ENCODE results near the gene SNX19. TPM values are rescaled to one million over a fixed set of nuclear protein-coding genes. Genes with fewer than 3 reads are reported as not detected.

SNX19 gene
- total and polyA plus RNA-seq, 5 donors from 2014 or later = 22.5 to 63.5 (median 28.9) TPM

GRCh38 chr11:130840679-130841078, 75.6 kb downstream of the SNX19 start:
- Histone ChIP-seq H3K9me3 (ENCODE audit: control insufficient read depth in 2 of 2, low read length in 2 of 2) (peaks cover 0 to 9% of the 10 kb centered on the region in 2 experiments), H3K4me3 (ENCODE audit: low read depth, low read length) (no peak overlapping the region), H3K27me3 (ENCODE audit: control insufficient read depth, insufficient read depth, low read length) (peaks cover 2% of the 10 kb centered on the region), H3K27ac (ENCODE audit: insufficient read depth, low read length, poor library complexity, severe bottlenecking) (no peak overlapping the region), H3K4me1 (ENCODE audit: control insufficient read depth, insufficient read depth, low read length, poor library complexity, severe bottlenecking) (no peaks in the 10 kb centered on the region), H3K36me3 (ENCODE audit: control insufficient read depth, insufficient read depth, low read length) (no peaks in the 10 kb centered on the region)
- Mint-ChIP-seq H3K36me3 (no peaks in the 10 kb centered on the region), H3K27me3 (peaks cover 29% of the 10 kb centered on the region), H3K4me3 (no peak overlapping the region), H3K4me1 (no peaks in the 10 kb centered on the region), H3K27ac (no peak overlapping the region), H3K9me3 (peaks cover 0 to 23% (median 6%) of the 10 kb centered on the region in 7 donors)
- ATAC-seq (ENCODE audit: low read depth in 2 of 2) = no peak
- no peak for DNase-seq

- ATAC-seq (ENCODE audit: low read depth in 2 of 2) (no peak), DNase-seq (no peak)
- Histone ChIP-seq H3K4me1 (ENCODE audit: control insufficient read depth, insufficient read depth, low read length, poor library complexity, severe bottlenecking) (no peaks in the 10 kb centered on the region), H3K36me3 (ENCODE audit: control insufficient read depth, insufficient read depth, low read length) (no peaks in the 10 kb centered on the region), H3K27ac (ENCODE audit: insufficient read depth, low read length, poor library complexity, severe bottlenecking) (no peak overlapping the region), H3K27me3 (ENCODE audit: control insufficient read depth, insufficient read depth, low read length) (peaks cover 2% of the 10 kb centered on the region), H3K4me3 (ENCODE audit: low read depth, low read length) (no peak overlapping the region), H3K9me3 (ENCODE audit: control insufficient read depth in 2 of 2, low read length in 2 of 2) (peaks cover 0 to 9% of the 10 kb centered on the region in 2 experiments)
- no peaks in the 10 kb centered on the region for H3K36me3 Mint-ChIP-seq
- peaks cover 28% of the 10 kb centered on the region for H3K27me3 Mint-ChIP-seq
- no peak overlapping the region for H3K4me3 Mint-ChIP-seq
- no peaks in the 10 kb centered on the region for H3K4me1 Mint-ChIP-seq
- no peak overlapping the region for H3K27ac Mint-ChIP-seq
- peaks cover 0 to 23% (median 6%) of the 10 kb centered on the region in 7 donors for H3K9me3 Mint-ChIP-seq
Observed at GRCh38 chr11:130839981-130840666, 76.2 kb downstream of the SNX19 start.

GRCh38 chr11:130837194-130837593, 79.1 kb downstream of the SNX19 start:
- Histone ChIP-seq H3K4me1 (ENCODE audit: control insufficient read depth, insufficient read depth, low read length, poor library complexity, severe bottlenecking) (no peaks in the 10 kb centered on the region), H3K27me3 (ENCODE audit: control insufficient read depth, insufficient read depth, low read length) (peaks cover 2% of the 10 kb centered on the region), H3K9me3 (ENCODE audit: control insufficient read depth in 2 of 2, low read length in 2 of 2) (peaks cover 0 to 9% of the 10 kb centered on the region in 2 experiments), H3K36me3 (ENCODE audit: control insufficient read depth, insufficient read depth, low read length) (no peaks in the 10 kb centered on the region), H3K27ac (ENCODE audit: insufficient read depth, low read length, poor library complexity, severe bottlenecking) (no peak overlapping the region), H3K4me3 (ENCODE audit: low read depth, low read length) (no peak overlapping the region)
- Mint-ChIP-seq H3K4me1 (no peaks in the 10 kb centered on the region), H3K36me3 (no peaks in the 10 kb centered on the region), H3K27me3 (peaks cover 26% of the 10 kb centered on the region), H3K4me3 (no peak overlapping the region), H3K27ac (no peak overlapping the region), H3K9me3 (peaks cover 1 to 23% (median 4%) of the 10 kb centered on the region in 7 donors)
- no peak for DNase-seq
- ATAC-seq (ENCODE audit: low read depth in 2 of 2) = no peak

GRCh38 chr11:130834886-130835285, 81.4 kb downstream of the SNX19 start:
- DNase-seq = no peak

GRCh38 chr11:130832566-130833425, 83.5 kb downstream of the SNX19 start:
- Mint-ChIP-seq H3K27me3 (peaks cover 12% of the 10 kb centered on the region), H3K27ac (no peak overlapping the region)

More at GRCh38 chr11:130834886-130835285, 81.4 kb downstream of the SNX19 start:
- peaks cover 1 to 23% (median 4%) of the 10 kb centered on the region in 7 donors for H3K9me3 Mint-ChIP-seq
- Histone ChIP-seq H3K27me3 (ENCODE audit: control insufficient read depth, insufficient read depth, low read length) (no peaks in the 10 kb centered on the region), H3K9me3 (ENCODE audit: control insufficient read depth in 2 of 2, low read length in 2 of 2) (peaks cover 0 to 9% of the 10 kb centered on the region in 2 experiments), H3K36me3 (ENCODE audit: control insufficient read depth, insufficient read depth, low read length) (no peaks in the 10 kb centered on the region), H3K4me1 (ENCODE audit: control insufficient read depth, insufficient read depth, low read length, poor library complexity, severe bottlenecking) (no peaks in the 10 kb centered on the region), H3K27ac (ENCODE audit: insufficient read depth, low read length, poor library complexity, severe bottlenecking) (no peak overlapping the region), H3K4me3 (ENCODE audit: low read depth, low read length) (no peak overlapping the region)
- ATAC-seq (ENCODE audit: low read depth in 2 of 2) = no peak
- H3K4me1 Mint-ChIP-seq = no peaks in the 10 kb centered on the region
- no peak overlapping the region for H3K4me3 Mint-ChIP-seq
- H3K27me3 Mint-ChIP-seq = peaks cover 16% of the 10 kb centered on the region
- no peak overlapping the region for H3K27ac Mint-ChIP-seq
- no peaks in the 10 kb centered on the region for H3K36me3 Mint-ChIP-seq

GRCh38 chr11:130831976-130832375, 84.3 kb downstream of the SNX19 start:
- no peaks in the 10 kb centered on the region for H3K36me3 ChIP-seq (ENCODE audit: control insufficient read depth, insufficient read depth, low read length)
- Mint-ChIP-seq H3K27me3 (peaks cover 6% of the 10 kb centered on the region), H3K4me1 (no peaks in the 10 kb centered on the region), H3K36me3 (no peaks in the 10 kb centered on the region), H3K4me3 (no peak overlapping the region), H3K27ac (peak overlapping the region in 1 of 3 donors; percentile 46), H3K9me3 (peaks cover 0 to 6% (median 4%) of the 10 kb centered on the region in 7 donors)
- no peak overlapping the region for H3K27ac ChIP-seq (ENCODE audit: insufficient read depth, low read length, poor library complexity, severe bottlenecking)
- ATAC-seq (ENCODE audit: low read depth in 2 of 2) (no peak), DNase-seq (no peak)
- H3K9me3 ChIP-seq (ENCODE audit: control insufficient read depth in 2 of 2, low read length in 2 of 2) = peaks cover 0 to 6% of the 10 kb centered on the region in 2 experiments
- no peaks in the 10 kb centered on the region for H3K27me3 ChIP-seq (ENCODE audit: control insufficient read depth, insufficient read depth, low read length)
- no peaks in the 10 kb centered on the region for H3K4me1 ChIP-seq (ENCODE audit: control insufficient read depth, insufficient read depth, low read length, poor library complexity, severe bottlenecking)
- H3K4me3 ChIP-seq (ENCODE audit: low read depth, low read length) = no peak overlapping the region

More at GRCh38 chr11:130832566-130833425, 83.5 kb downstream of the SNX19 start:
- Mint-ChIP-seq H3K4me3 (no peak overlapping the region), H3K9me3 (peaks cover 1 to 12% (median 4%) of the 10 kb centered on the region in 7 donors), H3K36me3 (no peaks in the 10 kb centered on the region), H3K4me1 (no peaks in the 10 kb centered on the region)
- Histone ChIP-seq H3K4me1 (ENCODE audit: control insufficient read depth, insufficient read depth, low read length, poor library complexity, severe bottlenecking) (no peaks in the 10 kb centered on the region), H3K36me3 (ENCODE audit: control insufficient read depth, insufficient read depth, low read length) (no peaks in the 10 kb centered on the region), H3K27ac (ENCODE audit: insufficient read depth, low read length, poor library complexity, severe bottlenecking) (no peak overlapping the region), H3K9me3 (ENCODE audit: control insufficient read depth in 2 of 2, low read length in 2 of 2) (peaks cover 0 to 9% of the 10 kb centered on the region in 2 experiments), H3K4me3 (ENCODE audit: low read depth, low read length) (no peak overlapping the region), H3K27me3 (ENCODE audit: control insufficient read depth, insufficient read depth, low read length) (no peaks in the 10 kb centered on the region)
- DNase-seq (no peak), ATAC-seq (ENCODE audit: low read depth in 2 of 2) (no peak)

- ATAC-seq (ENCODE audit: low read depth in 2 of 2) (no peak), DNase-seq (no peak)
- H3K27ac Mint-ChIP-seq = no peak overlapping the region
- H3K27me3 Mint-ChIP-seq = peaks cover 6% of the 10 kb centered on the region
- H3K27ac ChIP-seq (ENCODE audit: insufficient read depth, low read length, poor library complexity, severe bottlenecking) = no peak overlapping the region
- peaks cover 0 to under 1% of the 10 kb centered on the region in 2 experiments for H3K9me3 ChIP-seq (ENCODE audit: control insufficient read depth in 2 of 2, low read length in 2 of 2)
- no peak overlapping the region for H3K4me3 ChIP-seq (ENCODE audit: low read depth, low read length)
- no peaks in the 10 kb centered on the region for H3K36me3 Mint-ChIP-seq
- H3K36me3 ChIP-seq (ENCODE audit: control insufficient read depth, insufficient read depth, low read length) = no peaks in the 10 kb centered on the region
- no peak overlapping the region for H3K4me3 Mint-ChIP-seq
- no peaks in the 10 kb centered on the region for H3K27me3 ChIP-seq (ENCODE audit: control insufficient read depth, insufficient read depth, low read length)
- peaks cover 0 to 4% (median 1%) of the 10 kb centered on the region in 7 donors for H3K9me3 Mint-ChIP-seq
- H3K4me1 Mint-ChIP-seq = no peaks in the 10 kb centered on the region
- no peaks in the 10 kb centered on the region for H3K4me1 ChIP-seq (ENCODE audit: control insufficient read depth, insufficient read depth, low read length, poor library complexity, severe bottlenecking)
Observed at GRCh38 chr11:130831506-130831905, 84.8 kb downstream of the SNX19 start.

Measured in CD4-positive, CD25-positive, alpha-beta regulatory T cell (primary cell).